OCI-LY7 (cell line): Measurements from ENCODE around the gene KAZALD1. TPM values are rescaled to one million over a fixed set of nuclear protein-coding genes. Genes with fewer than 3 reads are reported as not detected.
A peak's percentile ranks its signal among the peaks of the same experiment; 100 is the strongest.

ENCODE experiments used
- BruUV-seq: library from RNA; stranded (reverse); fragments of 400-500 nt; replicated peaks from 2 replicates; lab custom pipeline; 2021; lab: Mats Ljungman, UMichigan
- CTCF ChIA-PET: fragments of 300-600 bp; sonication (Branson Sonifier 250); formaldehyde crosslinking; loops from one replicate; lab custom pipeline; 2022; ENCODE audit warnings: antibody characterized with exemption; ENCODE audit not compliant: unreplicated experiment; lab: Charles Lee
- POLR2A ChIA-PET: fragments of 300-600 bp; sonication (Branson Sonifier 250); formaldehyde crosslinking; loops from one replicate; lab custom pipeline; 2022; ENCODE audit warnings: antibody characterized with exemption; lab: Charles Lee
- DNase-seq: peaks from one replicate; pipeline ENCODE4 v3.0.0-alpha.2; 2015; ENCODE audit warnings: low spot score
- H2AFZ ChIP-seq: fragments of 200-600 bp; sonication (generic), shearing (Covaris generic); 2 replicates; pipeline ENCODE4 v1.6.1; 2014; ENCODE audit warnings: mild to moderate bottlenecking, antibody characterized with exemption, low read length, moderate library complexity
- H3K27ac ChIP-seq: fragments of 200-600 bp; sonication (generic); 2 replicates; pipeline ENCODE4 v1.5.1; 2014; ENCODE audit warnings: mixed run types, low read depth, mild to moderate bottlenecking, moderate library complexity, low read length, inconsistent platforms; ENCODE audit not compliant: poor library complexity, severe bottlenecking
- H3K36me3 ChIP-seq: fragments of 200-600 bp; sonication (generic); 2 replicates; pipeline ENCODE4 v1.6.1; 2014; ENCODE audit warnings: mild to moderate bottlenecking, antibody characterized with exemption, low read length, moderate library complexity, mixed read lengths; ENCODE audit not compliant: insufficient read depth
- H3K4me1 ChIP-seq: fragments of 200-600 bp; sonication (generic); 2 replicates; pipeline ENCODE4 v1.5.1; 2014; ENCODE audit warnings: mild to moderate bottlenecking, low read length; ENCODE audit not compliant: insufficient read depth, poor library complexity, severe bottlenecking
- H3K4me2 ChIP-seq: fragments of 200-600 bp; sonication (generic); 2 replicates; pipeline ENCODE4 v1.6.1; 2014; ENCODE audit warnings: mild to moderate bottlenecking, low read length
- H3K4me3 ChIP-seq: fragments of 200-600 bp; sonication (generic); 2 replicates; pipeline ENCODE4 v1.5.1; 2014; ENCODE audit warnings: mild to moderate bottlenecking, low read depth, low read length; ENCODE audit not compliant: poor library complexity, severe bottlenecking
- H3K79me2 ChIP-seq: fragments of 200-600 bp; sonication (generic); 2 replicates; pipeline ENCODE4 v1.6.1; 2016; ENCODE audit warnings: low read depth, mild to moderate bottlenecking, low read length, moderate library complexity, mixed read lengths; ENCODE audit not compliant: insufficient read depth
- H3K9me2 ChIP-seq: fragments of 200-600 bp; sonication (generic); 2 replicates; pipeline ENCODE4 v1.6.1; 2016; ENCODE audit warnings: mild to moderate bottlenecking, low read length, mixed read lengths; ENCODE audit not compliant: insufficient read depth
- H3K9me3 ChIP-seq: fragments of 200-600 bp; sonication (generic); 2 replicates; pipeline ENCODE4 v1.6.1; 2014; ENCODE audit warnings: mild to moderate bottlenecking, mixed run types, low read length, mixed read lengths
- H4K20me1 ChIP-seq: fragments of 200-600 bp; sonication (generic); 2 replicates; pipeline ENCODE4 v1.6.1; 2014; ENCODE audit warnings: mild to moderate bottlenecking, antibody characterized with exemption, low read length, moderate library complexity, mixed read lengths; ENCODE audit not compliant: insufficient read depth
- CTCF ChIP-seq: fragments of 200-600 bp; sonication (generic); conservative IDR thresholded peaks from 2 replicates; pipeline ENCODE4 v1.5.1; 2014; ENCODE audit warnings: mild to moderate bottlenecking, antibody characterized with exemption, low read length, moderate library complexity, mixed read lengths
- EZH2phosphoT487 ChIP-seq: fragments of 200-600 bp; sonication (generic); IDR thresholded peaks from 2 replicates; pipeline ENCODE4 v1.6.1; 2018; ENCODE audit warnings: low read depth, borderline replicate concordance, mild to moderate bottlenecking, mixed run types, antibody characterized with exemption, low read length, moderate library complexity, mixed read lengths
- intact Hi-C: fragments of 100-400 bp; cut with micrococcal nuclease; formaldehyde crosslinking; loops from one replicate; pipeline ENCODE4 v1.10.0; 2022; ENCODE audit not compliant: unreplicated experiment
- total RNA-seq, 2 experiments: library from RNA; depleted of rRNA in 1 of 2; stranded (reverse); fragments of >200 nt in 1 of 2; shearing (Covaris generic) in 1 of 2; gene quantifications; 2 replicates each; pipeline ENCODE4 v1.2.3, GENCODE V29; 2014 to 2022

Gene KAZALD1
- total RNA-seq, 2 experiments from 2014 or later, result 18.8 to 36.4 TPM

- H2AFZ ChIP-seq, result peak overlapping the region; percentile 66; the same call in 1 of the 2 replicates
- peak overlapping the region; percentile 16 for H3K4me2 ChIP-seq
- H3K9me3 ChIP-seq, result no peaks in the 10 kb centered on the region
- intact Hi-C loops, result loop anchor here (1.0 kb wide), 2 partner anchors 43 to 47 kb away; no protein-coding TSS in a partner anchor
- no peak overlapping the region for H3K4me3 ChIP-seq
- no peaks in the 10 kb centered on the region for H3K9me2 ChIP-seq
- H3K36me3 ChIP-seq, result no peaks in the 10 kb centered on the region
- ChIA-PET POLR2A (interaction anchor here (1.4 kb wide), 1 partner anchor 12 kb away, joined by 4 read pairs; no protein-coding TSS in a partner anchor), CTCF (interaction anchor here (0.6 to 2.4 kb wide), 2 partner anchors 21 to 46 kb away, joined by 3 to 16 read pairs; no protein-coding TSS in a partner anchor)
- H4K20me1 ChIP-seq, result no peaks in the 10 kb centered on the region
- no TSS peak for BruUV-seq
- H3K4me1 ChIP-seq, result peaks cover 8% of the 10 kb centered on the region
- peak; percentile 72 for DNase-seq
- no peaks in the 10 kb centered on the region for H3K79me2 ChIP-seq
- no peak for TF ChIP-seq EZH2phosphoT487
- peak; percentile 87 for TF ChIP-seq CTCF
- no peak overlapping the region for H3K27ac ChIP-seq
Observed at GRCh38 chr10:101095550-101096213, 33.9 kb downstream of the KAZALD1 start.

- TF ChIP-seq EZH2phosphoT487 (no peak), CTCF (no peak)
- no peaks in the 10 kb centered on the region for H3K9me2 ChIP-seq
- no peak overlapping the region for H3K27ac ChIP-seq
- intact Hi-C loops, result no loop called here
- H3K4me3 ChIP-seq, result no peak overlapping the region
- H4K20me1 ChIP-seq, result no peaks in the 10 kb centered on the region
- CTCF ChIA-PET, result interaction anchor here (2.4 kb wide), 1 partner anchor 46 kb away, joined by 16 read pairs; no protein-coding TSS in a partner anchor
- no peaks in the 10 kb centered on the region for H3K36me3 ChIP-seq
- H3K9me3 ChIP-seq, result no peaks in the 10 kb centered on the region
- peaks cover 8% of the 10 kb centered on the region for H3K4me1 ChIP-seq
- no peaks in the 10 kb centered on the region for H3K79me2 ChIP-seq
- no peak overlapping the region for H2AFZ ChIP-seq
- BruUV-seq, result no TSS peak
- POLR2A ChIA-PET, result interaction anchor here (0.6 to 1.4 kb wide), 3 partner anchors 9 to 702 kb away, joined by 3 to 4 read pairs (median 4); no protein-coding TSS in a partner anchor
- H3K4me2 ChIP-seq, result no peak overlapping the region
- no peak for DNase-seq
Observed at GRCh38 chr10:101096378-101096777, 34.6 kb downstream of the KAZALD1 start.

- H3K4me1 ChIP-seq, result peaks cover 8% of the 10 kb centered on the region
- no peak for DNase-seq
- no peaks in the 10 kb centered on the region for H3K9me2 ChIP-seq
- no peaks in the 10 kb centered on the region for H3K79me2 ChIP-seq
- H3K4me3 ChIP-seq, result no peak overlapping the region
- TF ChIP-seq CTCF (no peak), EZH2phosphoT487 (no peak)
- ChIA-PET POLR2A (no interaction called here), CTCF (no interaction called here)
- H3K9me3 ChIP-seq, result no peaks in the 10 kb centered on the region
- H4K20me1 ChIP-seq, result no peaks in the 10 kb centered on the region
- no peak overlapping the region for H3K4me2 ChIP-seq
- no peaks in the 10 kb centered on the region for H3K36me3 ChIP-seq
- intact Hi-C loops, result no loop called here
- BruUV-seq, result no TSS peak
- H2AFZ ChIP-seq, result no peak overlapping the region
- no peak overlapping the region for H3K27ac ChIP-seq
Observed at GRCh38 chr10:101097881-101098280, 36.1 kb downstream of the KAZALD1 start.
